ENCODE measurements around the gene DOK1.
"Not testable (repeated sequence)": the region's sequence is repeated elsewhere in the genome, so short reads cannot be mapped to it uniquely, and the experiment has no call there.

The DOK1 gene

GRCh38 chr2:74548900-74549826 is 5.4 kb upstream of the DOK1 start:
- no peak for DNase-seq

- no peak for DNase-seq
Observed at GRCh38 chr2:74550231-74550630, 4.3 kb upstream of the DOK1 start.

- DNase-seq = no peak
Observed at GRCh38 chr2:74551530-74551929, 3.0 kb upstream of the DOK1 start.

- DNase-seq = no peak
Observed at GRCh38 chr2:74551942-74552913, 2.3 kb upstream of the DOK1 start.

- no peak for DNase-seq
Observed at GRCh38 chr2:74552914-74553811, 1.4 kb upstream of the DOK1 start.

- no peak for DNase-seq
Observed at GRCh38 chr2:74554820-74555531, 456 bp downstream of the DOK1 start.

- no peak for DNase-seq
Observed at GRCh38 chr2:74555610-74556103, 1.1 kb downstream of the DOK1 start.

GRCh38 chr2:74556159-74556558 is 1.6 kb downstream of the DOK1 start:
- no peak for DNase-seq

- DNase-seq = no peak
Observed at GRCh38 chr2:74556831-74557370, 2.4 kb downstream of the DOK1 start.

- no peak for DNase-seq
Observed at GRCh38 chr2:74558284-74559230, 4.0 kb downstream of the DOK1 start.

GRCh38 chr2:74559912-74560311 is 5.4 kb downstream of the DOK1 start:
- DNase-seq = no peak

- no peak for DNase-seq
Observed at GRCh38 chr2:74560591-74560990, 6.1 kb downstream of the DOK1 start.

GRCh38 chr2:74561022-74561421 is 6.5 kb downstream of the DOK1 start:
- not testable (repeated sequence) for DNase-seq

GRCh38 chr2:74562126-74562775 is 7.7 kb downstream of the DOK1 start:
- no peak for DNase-seq

GRCh38 chr2:74564222-74564621 is 9.7 kb downstream of the DOK1 start:
- DNase-seq = no peak

GRCh38 chr2:74566076-74566753 is 11.7 kb downstream of the DOK1 start:
- no peak for DNase-seq

- no peak for DNase-seq
Observed at GRCh38 chr2:74566754-74567085, 12.2 kb downstream of the DOK1 start.

- DNase-seq = no peak
Observed at GRCh38 chr2:74567881-74568280, 13.4 kb downstream of the DOK1 start.

GRCh38 chr2:74569686-74570085 is 15.2 kb downstream of the DOK1 start:
- no peak for DNase-seq

Data from NCI-H2029 treated with DMSO at 0.1 percent for 48 hours (cell line).